OCI-LY3 (cell line): ENCODE data around the gene PPM1M.

ENCODE experiments used
- H2AFZ ChIP-seq: fragments of 200-600, 300-600 bp; shearing (Covaris generic); 2 replicates; pipeline ENCODE4 v1.6.0; 2014; ENCODE audit warnings: antibody characterized with exemption, low read depth, low read length
- H3K27ac ChIP-seq: fragments of 200-600, 300-600 bp; sonication (generic); 2 replicates; pipeline ENCODE4 v1.5.1; 2014; ENCODE audit warnings: mild to moderate bottlenecking, low read length, moderate library complexity, mixed read lengths
- H3K27me3 ChIP-seq: fragments of 200-600, 300-600 bp; sonication (generic); 2 replicates; pipeline ENCODE4 v1.6.1; 2014; ENCODE audit warnings: low read depth, low read length, mixed read lengths
- H3K36me3 ChIP-seq: fragments of 200-600, 300-600 bp; sonication (generic); replicated peaks from 2 replicates; pipeline ENCODE3; 2014; ENCODE audit warnings: low read depth, low read length, mixed read lengths
- H3K4me1 ChIP-seq: fragments of 300-600, 200-600 bp; sonication (generic); 2 replicates; pipeline ENCODE4 v1.6.1; 2014; ENCODE audit warnings: low read length, mixed read lengths
- H3K4me2 ChIP-seq: fragments of 200-600, 300-600 bp; sonication (generic); 2 replicates; pipeline ENCODE4 v1.6.1; 2014; ENCODE audit warnings: low read length, mixed read lengths
- H3K4me3 ChIP-seq: fragments of 300-600, 200-600 bp; sonication (generic); 2 replicates; pipeline ENCODE4 v1.5.1; 2014; ENCODE audit warnings: antibody characterized with exemption, mild to moderate bottlenecking, low read length, moderate library complexity
- H3K79me2 ChIP-seq: fragments of 300-600, 200-600 bp; shearing (Covaris generic); 2 replicates; pipeline ENCODE4 v1.6.1; 2014; ENCODE audit warnings: mild to moderate bottlenecking, low read length, mixed read lengths
- H3K9ac ChIP-seq: fragments of 300-600, 200-600 bp; shearing (Covaris generic); 2 replicates; pipeline ENCODE4 v1.6.0; 2014; ENCODE audit warnings: mild to moderate bottlenecking, low read length, moderate library complexity
- H3K9me3 ChIP-seq: fragments of 200-600, 300-600 bp; shearing (Covaris generic); 2 replicates; pipeline ENCODE4 v1.6.1; 2014; ENCODE audit warnings: low read length, mixed read lengths; ENCODE audit not compliant: insufficient read depth
- H4K20me1 ChIP-seq: fragments of 200-600, 300-600 bp; sonication (generic); 2 replicates; pipeline ENCODE4 v1.6.1; 2016; ENCODE audit warnings: low read length, mixed read lengths; ENCODE audit not compliant: insufficient read depth
- CTCF ChIP-seq: fragments of 200-600, 300-600 bp; sonication (generic); IDR thresholded peaks from 2 replicates; pipeline ENCODE4 v1.5.1; 2014; ENCODE audit warnings: antibody characterized with exemption, low read length, low read depth
- EZH2phosphoT487 ChIP-seq: fragments of 200-600 bp; shearing (Covaris generic); IDR thresholded peaks from 2 replicates; pipeline ENCODE4 v1.6.1; 2018; ENCODE audit warnings: antibody characterized with exemption, mixed run types, low read depth

Gene PPM1M

GRCh38 chr3:52290596-52291507, 45.3 kb downstream of the PPM1M start:
- Histone ChIP-seq H3K36me3 (no peaks in the 10 kb centered on the region), H3K9me3 (no peaks in the 10 kb centered on the region), H3K27me3 (no peaks in the 10 kb centered on the region), H3K4me1 (peaks cover 15% of the 10 kb centered on the region), H3K4me3 (no peak overlapping the region), H2AFZ (no peak overlapping the region), H3K27ac (no peak overlapping the region), H3K4me2 (no peak overlapping the region), H4K20me1 (no peaks in the 10 kb centered on the region), H3K79me2 (peaks cover 7% of the 10 kb centered on the region), H3K9ac (no peak overlapping the region)
- TF ChIP-seq EZH2phosphoT487: no peak
- TF ChIP-seq CTCF: no peak

GRCh38 chr3:52291508-52292181, 46.1 kb downstream of the PPM1M start:
- H3K9ac ChIP-seq: no peak overlapping the region

GRCh38 chr3:52292247-52293065, 46.9 kb downstream of the PPM1M start:
- Histone ChIP-seq H3K4me3 (no peak overlapping the region), H2AFZ (no peak overlapping the region), H3K4me1 (peaks cover 14% of the 10 kb centered on the region), H3K27ac (no peak overlapping the region), H3K4me2 (no peak overlapping the region), H4K20me1 (no peaks in the 10 kb centered on the region), H3K36me3 (no peaks in the 10 kb centered on the region), H3K79me2 (no peaks in the 10 kb centered on the region), H3K9me3 (no peaks in the 10 kb centered on the region), H3K9ac (no peak overlapping the region), H3K27me3 (no peaks in the 10 kb centered on the region)
- TF ChIP-seq EZH2phosphoT487 (no peak), CTCF (no peak)

More at GRCh38 chr3:52291508-52292181, 46.1 kb downstream of the PPM1M start:
- Histone ChIP-seq H3K4me3 (no peak overlapping the region), H3K4me1 (peaks cover 14% of the 10 kb centered on the region), H2AFZ (no peak overlapping the region), H3K79me2 (peaks cover 7% of the 10 kb centered on the region), H3K9me3 (no peaks in the 10 kb centered on the region), H4K20me1 (no peaks in the 10 kb centered on the region), H3K4me2 (no peak overlapping the region), H3K27me3 (no peaks in the 10 kb centered on the region), H3K36me3 (no peaks in the 10 kb centered on the region), H3K27ac (no peak overlapping the region)
- no peak for TF ChIP-seq EZH2phosphoT487
- peak; percentile 92 for TF ChIP-seq CTCF
